HepG2 (cell line): ENCODE data around the gene RNU7-1. TPM values are rescaled to one million over a fixed set of nuclear protein-coding genes. Genes with fewer than 3 reads are reported as not detected.

Experiments
- AGO1 ChIP-seq: fragments of 200-400 bp; formaldehyde crosslinking; IDR thresholded peaks from 2 replicates; pipeline ENCODE4 v1.6.1; 2017; ENCODE audit warnings: mild to moderate bottlenecking, low read depth, low read length, moderate library complexity; ENCODE audit not compliant: poor library complexity, severe bottlenecking
- BRCA1 ChIP-seq: sonication (generic); formaldehyde crosslinking; IDR thresholded peaks from 2 replicates; pipeline ENCODE4 v1.4.0; 2020; ENCODE audit warnings: missing genetic modification reagents
- CHD4 ChIP-seq: fragments of 200-600 bp; sonication (generic); IDR thresholded peaks from 2 replicates; pipeline ENCODE4 v1.7.0; 2017; ENCODE audit warnings: mild to moderate bottlenecking, low read length, borderline replicate concordance
- ELF4 ChIP-seq: sonication (generic); formaldehyde crosslinking; IDR thresholded peaks from 2 replicates; pipeline ENCODE4 v1.5.0; 2020; ENCODE audit warnings: missing genetic modification reagents, mild to moderate bottlenecking, moderate library complexity, borderline replicate concordance
- EP300 ChIP-seq, 3 experiments: sonication (generic) in 1 of 3; formaldehyde crosslinking in 1 of 3; IDR thresholded peaks; 2 replicates each; pipeline versions ENCODE4 v1.5.1 to v1.6.1; 2011 to 2020; ENCODE audit warnings: low read depth in 2 of 3, low read length in 2 of 3, borderline replicate concordance in 1 of 3, improper control_type of control experiment in 1 of 3, mild to moderate bottlenecking in 1 of 3, missing genetic modification reagents in 1 of 3, moderate library complexity in 1 of 3
- HNF4G ChIP-seq, 2 experiments: sonication (generic) in 1 of 2; formaldehyde crosslinking in 1 of 2; IDR thresholded peaks; 2 replicates each; pipeline versions ENCODE4 v1.4.0 to v1.6.1; 2011 to 2020; ENCODE audit warnings: borderline replicate concordance in 2 of 2, low read depth in 2 of 2, mild to moderate bottlenecking in 2 of 2, low read length in 1 of 2, missing genetic modification reagents in 1 of 2, moderate library complexity in 1 of 2
- HNRNPH1 ChIP-seq: fragments of 200-400 bp; formaldehyde crosslinking; optimal IDR thresholded peaks from 2 replicates; pipeline ENCODE3; 2017; ENCODE audit warnings: mild to moderate bottlenecking, low read depth, low read length
- HOXA5 ChIP-seq: sonication (generic); formaldehyde crosslinking; IDR thresholded peaks from 2 replicates; pipeline ENCODE4 v1.4.0; 2020; ENCODE audit warnings: missing genetic modification reagents
- MYC ChIP-seq: sonication (generic); formaldehyde crosslinking; IDR thresholded peaks from 2 replicates; pipeline ENCODE4 v1.9.0; 2021; ENCODE audit warnings: missing genetic modification reagents, borderline replicate concordance
- NAIF1 ChIP-seq: sonication (generic); formaldehyde crosslinking; IDR thresholded peaks from 2 replicates; pipeline ENCODE4 v1.5.0; 2020; ENCODE audit warnings: mild to moderate bottlenecking, missing genetic modification reagents, borderline replicate concordance
- XBP1 ChIP-seq: sonication (generic); formaldehyde crosslinking; IDR thresholded peaks from 2 replicates; pipeline ENCODE4 v1.5.0; 2020; ENCODE audit warnings: missing genetic modification reagents
- XRCC5 ChIP-seq: fragments of 200-400 bp; formaldehyde crosslinking; optimal IDR thresholded peaks from 2 replicates; pipeline ENCODE3; 2017; ENCODE audit warnings: mild to moderate bottlenecking, low read length
- ZFX ChIP-seq: sonication (generic); formaldehyde crosslinking; IDR thresholded peaks from 2 replicates; pipeline ENCODE4 v1.4.0; 2020; ENCODE audit warnings: mild to moderate bottlenecking, low read depth, missing genetic modification reagents, moderate library complexity
- ZNF263 ChIP-seq: sonication (generic); formaldehyde crosslinking; IDR thresholded peaks from 2 replicates; pipeline ENCODE4 v1.4.0; 2020; ENCODE audit warnings: missing genetic modification reagents
- polyA plus RNA-seq, 8 experiments: library from polyadenylated mRNA; depleted of rRNA in 3 of 8; stranded (reverse) in 7 of 8; unstranded in 1 of 8; fragments of >200 nt; fragmentation: Illumina TruSeq in 4 of 8; extraction: Trizol in 4 of 8; gene quantifications; 2 replicates each; pipeline versions ENCODE4 v1.2.1 to v1.2.3, GENCODE V29; 2011 to 2016; ENCODE audit warnings: low read depth in 4 of 8, missing spikeins in 1 of 8, mixed read lengths in 1 of 8; ENCODE audit not compliant: insufficient read depth in 1 of 8
- total RNA-seq, 5 experiments: library from RNA; depleted of rRNA; stranded (reverse); fragments of >200 nt; fragmentation: Illumina TruSeq; extraction: Trizol; gene quantifications; 2 replicates each; pipeline ENCODE4 v1.2.3, GENCODE V29; 2016; ENCODE audit warnings: low read depth in 1 of 5
- TF ChIP-seq, protein P1 (sequence below): sonication (generic); formaldehyde crosslinking; IDR thresholded peaks from 2 replicates; pipeline ENCODE4 v1.4.0; 2020; ENCODE audit warnings: missing genetic modification reagents
- TF ChIP-seq, protein P2 (sequence below): IDR thresholded peaks from 2 replicates; pipeline ENCODE4 v1.6.1; 2016; ENCODE audit warnings: low read depth
- TF ChIP-seq, protein P3 (sequence below): sonication (generic); formaldehyde crosslinking; IDR thresholded peaks from 2 replicates; pipeline ENCODE4 v1.5.1; 2020; ENCODE audit warnings: mild to moderate bottlenecking, missing genetic modification reagents
- TF ChIP-seq, protein P4 (sequence below): sonication (generic); formaldehyde crosslinking; conservative IDR thresholded peaks from 2 replicates; pipeline ENCODE4 v1.4.0; 2020; ENCODE audit warnings: mild to moderate bottlenecking, missing genetic modification reagents, moderate library complexity

RNU7-1 gene
- total and polyA plus RNA-seq, 2 of the 13 experiments (the other 11 are each of a cell fraction or from before 2014, with no cell fraction given), result not detected

DNA sequence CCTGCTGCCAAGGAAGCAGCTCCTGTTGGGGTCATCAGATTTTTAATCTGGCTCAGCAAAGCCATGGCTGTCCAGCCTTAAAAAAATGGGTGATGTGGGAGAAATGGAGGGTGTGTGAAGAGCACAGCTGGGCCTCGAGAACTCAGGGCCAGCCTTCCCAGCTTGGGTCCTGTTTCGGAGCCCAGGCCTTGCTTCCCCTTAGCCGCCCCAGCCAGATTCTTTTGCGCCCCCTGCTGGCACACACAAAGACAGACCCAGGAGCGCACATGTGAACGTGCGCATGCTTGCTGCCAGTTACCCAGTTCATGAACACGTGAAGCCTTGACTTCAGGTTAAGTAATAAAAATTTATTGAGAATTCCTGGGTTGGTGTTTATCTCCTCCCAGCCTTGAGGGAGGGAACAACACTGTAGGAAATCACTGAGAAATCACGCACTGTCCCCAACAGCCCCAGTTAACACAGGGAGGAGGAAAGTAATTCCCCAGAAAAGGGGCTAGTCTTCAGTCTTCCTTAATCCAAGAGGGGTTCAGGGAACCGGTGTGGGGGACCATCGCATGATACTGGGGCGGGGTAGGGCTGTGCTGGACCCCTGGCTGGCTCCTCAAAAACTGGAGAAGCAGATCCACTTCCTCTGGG, 21.5 kb downstream of the RNU7-1 start (continued):
- TF ChIP-seq, protein P1, sequence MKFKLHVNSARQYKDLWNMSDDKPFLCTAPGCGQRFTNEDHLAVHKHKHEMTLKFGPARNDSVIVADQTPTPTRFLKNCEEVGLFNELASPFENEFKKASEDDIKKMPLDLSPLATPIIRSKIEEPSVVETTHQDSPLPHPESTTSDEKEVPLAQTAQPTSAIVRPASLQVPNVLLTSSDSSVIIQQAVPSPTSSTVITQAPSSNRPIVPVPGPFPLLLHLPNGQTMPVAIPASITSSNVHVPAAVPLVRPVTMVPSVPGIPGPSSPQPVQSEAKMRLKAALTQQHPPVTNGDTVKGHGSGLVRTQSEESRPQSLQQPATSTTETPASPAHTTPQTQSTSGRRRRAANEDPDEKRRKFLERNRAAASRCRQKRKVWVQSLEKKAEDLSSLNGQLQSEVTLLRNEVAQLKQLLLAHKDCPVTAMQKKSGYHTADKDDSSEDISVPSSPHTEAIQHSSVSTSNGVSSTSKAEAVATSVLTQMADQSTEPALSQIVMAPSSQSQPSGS (CRISPR knock-in tag), result no peak
- TF ChIP-seq ELF4 (no peak), HOXA5 (CRISPR knock-in tag) (no peak), XBP1 (CRISPR knock-in tag) (no peak), AGO1 (no peak), NAIF1 (CRISPR knock-in tag) (no peak), ZNF263 (CRISPR knock-in tag) (0 out of 2 replicates have a peak, but pooled peaks have one; percentile 32), ZFX (CRISPR knock-in tag) (peak; percentile 80), MYC (peak; percentile 79), CHD4 (no peak), BRCA1 (CRISPR knock-in tag) (0 out of 2 replicates have a peak, but pooled peaks have one; percentile 71), HNRNPH1 (no peak), XRCC5 (peak; percentile 90), HNF4G (IDR thresholded peaks at IDR 0.05; ENCODE audit: borderline replicate concordance, low read depth, low read length) (no peak), HNF4G (CRISPR knock-in tag; IDR thresholded peaks at IDR 0.05; ENCODE audit: borderline replicate concordance, low read depth) (no peak), EP300 (IDR thresholded peaks at IDR 0.05; ENCODE audit: low read depth in 2 of 2, low read length in 2 of 2) (no peak), EP300 (CRISPR knock-in tag; IDR thresholded peaks at IDR 0.05; ENCODE audit: borderline replicate concordance) (no peak)
- TF ChIP-seq, protein P2, sequence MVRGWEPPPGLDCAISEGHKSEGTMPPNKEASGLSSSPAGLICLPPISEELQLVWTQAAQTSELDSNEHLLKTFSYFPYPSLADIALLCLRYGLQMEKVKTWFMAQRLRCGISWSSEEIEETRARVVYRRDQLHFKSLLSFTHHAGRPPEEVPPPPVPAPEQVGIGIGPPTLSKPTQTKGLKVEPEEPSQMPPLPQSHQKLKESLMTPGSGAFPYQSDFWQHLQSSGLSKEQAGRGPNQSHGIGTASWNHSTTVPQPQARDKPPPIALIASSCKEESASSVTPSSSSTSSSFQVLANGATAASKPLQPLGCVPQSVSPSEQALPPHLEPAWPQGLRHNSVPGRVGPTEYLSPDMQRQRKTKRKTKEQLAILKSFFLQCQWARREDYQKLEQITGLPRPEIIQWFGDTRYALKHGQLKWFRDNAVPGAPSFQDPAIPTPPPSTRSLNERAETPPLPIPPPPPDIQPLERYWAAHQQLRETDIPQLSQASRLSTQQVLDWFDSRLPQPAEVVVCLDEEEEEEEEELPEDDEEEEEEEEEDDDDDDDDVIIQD (CRISPR knock-in tag), result no peak
- TF ChIP-seq, protein P3, sequence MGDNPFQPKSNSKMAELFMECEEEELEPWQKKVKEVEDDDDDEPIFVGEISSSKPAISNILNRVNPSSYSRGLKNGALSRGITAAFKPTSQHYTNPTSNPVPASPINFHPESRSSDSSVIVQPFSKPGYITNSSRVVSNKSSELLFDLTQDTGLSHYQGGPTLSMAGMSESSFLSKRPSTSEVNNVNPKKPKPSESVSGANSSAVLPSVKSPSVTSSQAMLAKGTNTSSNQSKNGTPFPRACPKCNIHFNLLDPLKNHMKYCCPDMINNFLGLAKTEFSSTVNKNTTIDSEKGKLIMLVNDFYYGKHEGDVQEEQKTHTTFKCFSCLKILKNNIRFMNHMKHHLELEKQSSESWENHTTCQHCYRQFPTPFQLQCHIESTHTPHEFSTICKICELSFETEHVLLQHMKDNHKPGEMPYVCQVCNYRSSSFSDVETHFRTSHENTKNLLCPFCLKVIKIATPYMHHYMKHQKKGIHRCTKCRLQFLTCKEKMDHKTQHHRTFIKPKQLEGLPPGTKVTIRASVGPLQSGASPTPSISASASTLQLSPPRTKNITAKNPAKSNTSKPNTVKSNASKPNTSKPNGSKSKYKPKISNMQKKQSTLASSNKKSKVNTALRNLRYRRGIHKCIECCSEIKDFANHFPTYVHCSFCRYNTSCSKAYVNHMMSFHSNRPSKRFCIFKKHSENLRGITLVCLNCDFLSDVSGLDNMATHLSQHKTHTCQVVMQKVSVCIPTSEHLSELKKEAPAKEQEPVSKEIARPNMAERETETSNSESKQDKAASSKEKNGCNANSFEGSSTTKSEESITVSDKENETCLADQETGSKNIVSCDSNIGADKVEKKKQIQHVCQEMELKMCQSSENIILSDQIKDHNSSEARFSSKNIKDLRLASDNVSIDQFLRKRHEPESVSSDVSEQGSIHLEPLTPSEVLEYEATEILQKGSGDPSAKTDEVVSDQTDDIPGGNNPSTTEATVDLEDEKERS, result no peak
- TF ChIP-seq, protein P4, sequence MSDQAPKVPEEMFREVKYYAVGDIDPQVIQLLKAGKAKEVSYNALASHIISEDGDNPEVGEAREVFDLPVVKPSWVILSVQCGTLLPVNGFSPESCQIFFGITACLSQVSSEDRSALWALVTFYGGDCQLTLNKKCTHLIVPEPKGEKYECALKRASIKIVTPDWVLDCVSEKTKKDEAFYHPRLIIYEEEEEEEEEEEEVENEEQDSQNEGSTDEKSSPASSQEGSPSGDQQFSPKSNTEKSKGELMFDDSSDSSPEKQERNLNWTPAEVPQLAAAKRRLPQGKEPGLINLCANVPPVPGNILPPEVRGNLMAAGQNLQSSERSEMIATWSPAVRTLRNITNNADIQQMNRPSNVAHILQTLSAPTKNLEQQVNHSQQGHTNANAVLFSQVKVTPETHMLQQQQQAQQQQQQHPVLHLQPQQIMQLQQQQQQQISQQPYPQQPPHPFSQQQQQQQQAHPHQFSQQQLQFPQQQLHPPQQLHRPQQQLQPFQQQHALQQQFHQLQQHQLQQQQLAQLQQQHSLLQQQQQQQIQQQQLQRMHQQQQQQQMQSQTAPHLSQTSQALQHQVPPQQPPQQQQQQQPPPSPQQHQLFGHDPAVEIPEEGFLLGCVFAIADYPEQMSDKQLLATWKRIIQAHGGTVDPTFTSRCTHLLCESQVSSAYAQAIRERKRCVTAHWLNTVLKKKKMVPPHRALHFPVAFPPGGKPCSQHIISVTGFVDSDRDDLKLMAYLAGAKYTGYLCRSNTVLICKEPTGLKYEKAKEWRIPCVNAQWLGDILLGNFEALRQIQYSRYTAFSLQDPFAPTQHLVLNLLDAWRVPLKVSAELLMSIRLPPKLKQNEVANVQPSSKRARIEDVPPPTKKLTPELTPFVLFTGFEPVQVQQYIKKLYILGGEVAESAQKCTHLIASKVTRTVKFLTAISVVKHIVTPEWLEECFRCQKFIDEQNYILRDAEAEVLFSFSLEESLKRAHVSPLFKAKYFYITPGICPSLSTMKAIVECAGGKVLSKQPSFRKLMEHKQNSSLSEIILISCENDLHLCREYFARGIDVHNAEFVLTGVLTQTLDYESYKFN, result no peak
